NCI-H2227 (cell line): ENCODE data around the gene NCOA5.

Experiments used
- DNase-seq: peaks from one replicate; lab custom pipeline; 2025; ENCODE audit not compliant: unreplicated experiment; lab: John Stamatoyannopoulos, UW

NCOA5 gene

GRCh38 chr20:46044896-46045295, 44.9 kb downstream of the NCOA5 start:
- no peak for DNase-seq

GRCh38 chr20:46043556-46043955, 46.2 kb downstream of the NCOA5 start:
- DNase-seq, result no peak

- no peak for DNase-seq
Measured at GRCh38 chr20:46040902-46041535, 48.7 kb downstream of the NCOA5 start.

- no peak for DNase-seq
Measured at GRCh38 chr20:46037036-46037435, 52.7 kb downstream of the NCOA5 start.

- DNase-seq, result no peak
Measured at GRCh38 chr20:46036370-46036769, 53.4 kb downstream of the NCOA5 start.

GRCh38 chr20:46035713-46036112, 54.0 kb downstream of the NCOA5 start:
- DNase-seq, result no peak

- no peak for DNase-seq
Measured at GRCh38 chr20:46035253-46035652, 54.5 kb downstream of the NCOA5 start.

- no peak for DNase-seq
Measured at GRCh38 chr20:46034039-46034438, 55.7 kb downstream of the NCOA5 start.

- peak; percentile 91 for DNase-seq
Measured at GRCh38 chr20:46031701-46032254, 58.0 kb downstream of the NCOA5 start.

- no peak for DNase-seq
Measured at GRCh38 chr20:46031014-46031569, 58.7 kb downstream of the NCOA5 start.

- peak; percentile 40 for DNase-seq
Measured at GRCh38 chr20:46030284-46031013, 59.3 kb downstream of the NCOA5 start.

- DNase-seq, result peak; percentile 68
Measured at GRCh38 chr20:46028772-46029371, 60.9 kb downstream of the NCOA5 start, which contains the start of gene SLC12A5. Gene SLC12A5 (plus strand): TSS chr20:46029215. CDS start chr20:46029345, 130 bp downstream.

GRCh38 chr20:46028110-46028509, 61.7 kb downstream of the NCOA5 start:
- no peak for DNase-seq

- no peak for DNase-seq
Measured at GRCh38 chr20:46027245-46027853, 62.4 kb downstream of the NCOA5 start.

GRCh38 chr20:46025376-46025783, 64.4 kb downstream of the NCOA5 start:
- DNase-seq, result peak; percentile 80

GRCh38 chr20:46023999-46024398, 65.8 kb downstream of the NCOA5 start:
- no peak for DNase-seq

GRCh38 chr20:46023148-46023484, 66.6 kb downstream of the NCOA5 start:
- DNase-seq, result no peak

- DNase-seq, result peak; percentile 74
Measured at GRCh38 chr20:46022411-46023147, 67.2 kb downstream of the NCOA5 start.

GRCh38 chr20:46021361-46022359, 68.1 kb downstream of the NCOA5 start:
- DNase-seq, result peak; percentile 89
